ENCODE results near the gene DACT3. TPM values are rescaled to one million over a fixed set of nuclear protein-coding genes. Genes with fewer than 3 reads are reported as not detected.

Gene DACT3
- polyA plus RNA-seq, 1 donor = 13.0 TPM

GRCh38 chr19:46610413-46610775 lies 50.6 kb downstream of the DACT3 start:
- no peak for DNase-seq

GRCh38 chr19:46609511-46610412 lies 51.2 kb downstream of the DACT3 start:
- no peak for DNase-seq

GRCh38 chr19:46608581-46609345 lies 52.2 kb downstream of the DACT3 start:
- DNase-seq = no peak

- DNase-seq = no peak
These were observed 52.8 kb downstream of the DACT3 start for GRCh38 chr19:46608178-46608577.

- DNase-seq = no peak
These were observed 53.5 kb downstream of the DACT3 start for GRCh38 chr19:46607448-46607841.

GRCh38 chr19:46606681-46607447 lies 54.1 kb downstream of the DACT3 start:
- no peak for DNase-seq

- DNase-seq = no peak
These were observed 55.0 kb downstream of the DACT3 start for GRCh38 chr19:46606019-46606418.

GRCh38 chr19:46605356-46605821 lies 55.6 kb downstream of the DACT3 start:
- DNase-seq = no peak

- no peak for DNase-seq
These were observed 56.1 kb downstream of the DACT3 start for GRCh38 chr19:46604781-46605355.

GRCh38 chr19:46603752-46604231 lies 57.2 kb downstream of the DACT3 start:
- no peak for DNase-seq

GRCh38 chr19:46603195-46603637 lies 57.8 kb downstream of the DACT3 start:
- DNase-seq = no peak

- no peak for DNase-seq
These were observed 58.4 kb downstream of the DACT3 start for GRCh38 chr19:46602392-46603194.

GRCh38 chr19:46601318-46602224 lies 59.4 kb downstream of the DACT3 start, which contains the start of gene CALM3:
TSS of gene CALM3 (plus strand) at chr19:46601330. CDS start at chr19:46601435, 105 bp downstream.
- no peak for DNase-seq

- peak; percentile 99 for DNase-seq
These were observed 60.3 kb downstream of the DACT3 start for GRCh38 chr19:46600384-46601317.

- DNase-seq = no peak
These were observed 61.1 kb downstream of the DACT3 start for GRCh38 chr19:46599716-46600373.

GRCh38 chr19:46598372-46598917 lies 62.5 kb downstream of the DACT3 start:
- DNase-seq = no peak

All from hindlimb muscle (tissue), 1 donor.